ENCODE data around the gene MTFMT. TPM values are rescaled to one million over a fixed set of nuclear protein-coding genes. Genes with fewer than 3 reads are reported as not detected.
A peak's percentile ranks its signal among the peaks of the same experiment; 100 is the strongest.

The MTFMT gene
- total RNA-seq, 1 donor from 2014 or later = 12.3 TPM

DNA sequence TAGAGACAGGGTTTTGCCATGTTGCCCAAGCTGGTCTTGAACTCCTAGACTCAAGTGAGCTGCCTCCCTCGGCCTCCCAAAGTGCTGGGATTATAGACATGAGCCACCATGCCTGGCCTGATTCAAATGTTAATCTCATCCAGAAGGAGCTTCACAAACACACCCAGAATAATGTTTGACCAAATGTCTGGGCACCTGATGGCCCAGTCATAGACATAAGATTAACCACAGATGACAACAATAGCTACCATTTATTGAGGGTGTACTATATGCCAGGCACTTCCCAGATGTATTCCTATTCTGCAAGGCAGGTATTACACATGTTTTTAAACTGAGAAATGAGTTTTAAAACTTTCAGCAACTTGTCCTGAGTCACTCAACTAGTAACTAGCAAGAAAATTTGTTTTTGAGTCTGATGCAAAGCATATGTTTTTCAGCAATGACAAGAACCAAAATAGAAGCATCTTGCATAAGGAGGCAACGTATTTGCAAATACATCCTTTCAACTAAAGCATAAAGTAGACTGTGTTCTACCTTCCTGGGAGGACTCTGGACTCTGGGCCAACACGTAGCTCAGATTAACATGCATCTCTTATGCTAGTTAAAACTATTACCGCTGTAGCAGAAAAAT, 31.6 kb downstream of the MTFMT start:
- no peaks in the 10 kb centered on the region for H3K4me1 ChIP-seq (ENCODE audit: insufficient read depth, low read length)
- H3K9me3 ChIP-seq (ENCODE audit: insufficient read depth, low read depth, low read length) = no peaks in the 10 kb centered on the region
- H3K4me3 ChIP-seq (ENCODE audit: insufficient read depth, low read depth, low read length) = no peak overlapping the region
- DNase-seq (ENCODE audit: low read depth) (no peak), FAIRE-seq (no peak)
- no peaks in the 10 kb centered on the region for H3K9me3 Mint-ChIP-seq (ENCODE audit: unreplicated experiment)
- H3K27ac Mint-ChIP-seq (ENCODE audit: unreplicated experiment) = no peak overlapping the region
- no peak overlapping the region for H3K4me3 Mint-ChIP-seq (ENCODE audit: unreplicated experiment)
- H3K27me3 Mint-ChIP-seq (ENCODE audit: low read depth, unreplicated experiment) = no peaks in the 10 kb centered on the region
- H3K36me3 ChIP-seq (ENCODE audit: insufficient read depth, low read length) = peaks cover 2% of the 10 kb centered on the region
- no peaks in the 10 kb centered on the region for H3K79me2 ChIP-seq (ENCODE audit: insufficient read depth, low read length)
- no peaks in the 10 kb centered on the region for H3K27me3 ChIP-seq (ENCODE audit: insufficient read depth, low read length)
- no peak overlapping the region for H3K9ac ChIP-seq (ENCODE audit: low read length)
- H4K20me1 ChIP-seq (ENCODE audit: insufficient read depth, low read length) = no peaks in the 10 kb centered on the region
- no peak overlapping the region for H2AFZ ChIP-seq (ENCODE audit: low read depth, low read length)
- peaks cover 3% of the 10 kb centered on the region for H3K36me3 Mint-ChIP-seq (ENCODE audit: low read depth, unreplicated experiment)
- H3K27ac ChIP-seq (ENCODE audit: low read depth, low read length) = no peak overlapping the region
- H3K4me2 ChIP-seq (ENCODE audit: low read length) = no peak overlapping the region
- TF ChIP-seq CTCF (IDR thresholded peaks at IDR 0.05; ENCODE audit: insufficient read depth, low read depth, low read length) (no peak), EZH2 (IDR thresholded peaks at IDR 0.05; ENCODE audit: insufficient read depth, low read length) (no peak)
- no peaks in the 10 kb centered on the region for H3K4me1 Mint-ChIP-seq (ENCODE audit: low read depth, unreplicated experiment)

DNA sequence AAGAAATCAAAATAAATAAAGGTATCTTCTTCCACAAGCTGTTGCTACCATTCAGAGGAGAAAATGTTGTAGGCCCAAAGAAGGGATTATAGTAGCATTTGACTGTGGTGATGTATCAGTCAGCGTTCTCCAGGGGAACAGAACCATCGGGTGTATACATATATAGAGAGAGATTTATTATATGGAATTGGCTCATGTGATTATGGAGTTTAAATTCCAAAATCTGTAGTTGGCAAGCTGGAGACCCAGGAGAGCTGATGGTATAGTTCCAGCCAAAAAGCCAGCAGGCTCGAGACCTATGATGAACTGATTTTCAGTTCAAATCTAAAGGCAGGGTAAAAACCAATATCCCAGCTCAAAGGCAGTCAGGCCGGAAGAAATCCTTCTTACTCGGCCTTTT, 32.4 kb downstream of the MTFMT start:
- Mint-ChIP-seq H3K27ac (ENCODE audit: unreplicated experiment) (no peak overlapping the region), H3K27me3 (ENCODE audit: low read depth, unreplicated experiment) (no peaks in the 10 kb centered on the region), H3K4me1 (ENCODE audit: low read depth, unreplicated experiment) (no peaks in the 10 kb centered on the region), H3K9me3 (ENCODE audit: unreplicated experiment) (no peaks in the 10 kb centered on the region), H3K36me3 (ENCODE audit: low read depth, unreplicated experiment) (peaks cover 3% of the 10 kb centered on the region), H3K4me3 (ENCODE audit: unreplicated experiment) (no peak overlapping the region)
- TF ChIP-seq EZH2 (IDR thresholded peaks at IDR 0.05; ENCODE audit: insufficient read depth, low read length) (no peak), CTCF (IDR thresholded peaks at IDR 0.05; ENCODE audit: insufficient read depth, low read depth, low read length) (no peak)
- H3K27ac ChIP-seq (ENCODE audit: low read depth, low read length) = no peak overlapping the region
- FAIRE-seq = no peak
- no peak overlapping the region for H2AFZ ChIP-seq (ENCODE audit: low read depth, low read length)
- H3K4me1 ChIP-seq (ENCODE audit: insufficient read depth, low read length) = no peaks in the 10 kb centered on the region
- no peaks in the 10 kb centered on the region for H4K20me1 ChIP-seq (ENCODE audit: insufficient read depth, low read length)
- H3K9me3 ChIP-seq (ENCODE audit: insufficient read depth, low read depth, low read length) = no peaks in the 10 kb centered on the region
- H3K36me3 ChIP-seq (ENCODE audit: insufficient read depth, low read length) = no peaks in the 10 kb centered on the region
- no peak overlapping the region for H3K9ac ChIP-seq (ENCODE audit: low read length)
- no peak overlapping the region for H3K4me2 ChIP-seq (ENCODE audit: low read length)
- no peak overlapping the region for H3K4me3 ChIP-seq (ENCODE audit: insufficient read depth, low read depth, low read length)
- DNase-seq (ENCODE audit: low read depth) = no peak
- no peaks in the 10 kb centered on the region for H3K27me3 ChIP-seq (ENCODE audit: insufficient read depth, low read length)
- no peaks in the 10 kb centered on the region for H3K79me2 ChIP-seq (ENCODE audit: insufficient read depth, low read length)

DNA sequence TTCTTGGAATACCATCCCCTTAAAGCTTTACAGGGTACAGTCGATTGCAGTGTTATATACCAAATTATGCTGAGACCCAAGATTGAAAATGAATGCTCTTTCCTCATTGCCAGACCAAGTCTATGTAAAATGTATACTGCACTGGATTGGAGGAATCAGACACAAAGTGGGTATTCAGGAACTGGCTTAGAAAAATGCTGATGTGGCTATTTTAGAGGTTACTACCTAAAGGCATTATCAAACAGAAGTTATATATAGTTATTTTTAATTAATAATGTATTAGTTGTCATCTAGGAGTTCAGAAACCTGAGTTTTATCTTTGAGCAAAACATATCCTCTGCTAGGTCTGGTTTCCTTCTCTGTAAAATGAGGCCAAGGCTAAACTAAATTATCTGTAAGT, 36.1 kb downstream of the MTFMT start:
- Mint-ChIP-seq H3K4me3 (ENCODE audit: unreplicated experiment) (peak overlapping the region; percentile 2), H3K27me3 (ENCODE audit: low read depth, unreplicated experiment) (no peaks in the 10 kb centered on the region), H3K4me1 (ENCODE audit: low read depth, unreplicated experiment) (peaks cover 3% of the 10 kb centered on the region), H3K27ac (ENCODE audit: unreplicated experiment) (no peak overlapping the region), H3K9me3 (ENCODE audit: unreplicated experiment) (no peaks in the 10 kb centered on the region), H3K36me3 (ENCODE audit: low read depth, unreplicated experiment) (no peaks in the 10 kb centered on the region)
- H3K79me2 ChIP-seq (ENCODE audit: insufficient read depth, low read length) = peaks cover 16% of the 10 kb centered on the region
- no peak overlapping the region for H2AFZ ChIP-seq (ENCODE audit: low read depth, low read length)
- no peak overlapping the region for H3K27ac ChIP-seq (ENCODE audit: low read depth, low read length)
- no peak overlapping the region for H3K4me2 ChIP-seq (ENCODE audit: low read length)
- no peak overlapping the region for H3K4me3 ChIP-seq (ENCODE audit: insufficient read depth, low read depth, low read length)
- H3K4me1 ChIP-seq (ENCODE audit: insufficient read depth, low read length) = no peaks in the 10 kb centered on the region
- H3K9me3 ChIP-seq (ENCODE audit: insufficient read depth, low read depth, low read length) = no peaks in the 10 kb centered on the region
- no peaks in the 10 kb centered on the region for H3K36me3 ChIP-seq (ENCODE audit: insufficient read depth, low read length)
- TF ChIP-seq EZH2 (IDR thresholded peaks at IDR 0.05; ENCODE audit: insufficient read depth, low read length) (no peak), CTCF (IDR thresholded peaks at IDR 0.05; ENCODE audit: insufficient read depth, low read depth, low read length) (no peak)
- no peaks in the 10 kb centered on the region for H4K20me1 ChIP-seq (ENCODE audit: insufficient read depth, low read length)
- H3K27me3 ChIP-seq (ENCODE audit: insufficient read depth, low read length) = no peaks in the 10 kb centered on the region
- FAIRE-seq (no peak), DNase-seq (ENCODE audit: low read depth) (no peak)
- no peak overlapping the region for H3K9ac ChIP-seq (ENCODE audit: low read length)

Measured in astrocyte (in vitro differentiated cells and primary cell).